ENCODE measurements around the gene CCDC159.

GRCh38 chr19:11400798-11401197, 54.5 kb downstream of the CCDC159 start:
- TF ChIP-seq POLR2A (IDR thresholded peaks at IDR 0.05) (no peak), CTCF (IDR thresholded peaks at IDR 0.05) (no peak), POLR2AphosphoS5 (IDR thresholded peaks at IDR 0.05) (no peak), EP300 (IDR thresholded peaks at IDR 0.05) (no peak)
